Keratinocyte (primary cell): Measurements from ENCODE around the gene SGMS2. TPM values are rescaled to one million over a fixed set of nuclear protein-coding genes. Genes with fewer than 3 reads are reported as not detected.

Experiments used
- DNase-seq: peaks from one replicate; pipeline ENCODE4 v3.0.0-alpha.2; 2011; ENCODE audit warnings: low read depth, missing footprints, low spot score
- FAIRE-seq: peaks from 2 replicates; lab custom pipeline; 2011; peaks lifted over from hg19 to GRCh38; lab: Jason Lieb, UNC
- H2AFZ ChIP-seq: 2 replicates; pipeline ENCODE4 v1.6.0; 2012; ENCODE audit warnings: low read length, control low read depth, inconsistent platforms; ENCODE audit not compliant: control insufficient read depth
- H3K27ac ChIP-seq: 2 replicates; pipeline ENCODE4 v1.5.1; 2011; ENCODE audit warnings: low read length; ENCODE audit not compliant: control insufficient read depth, insufficient read depth
- H3K27me3 ChIP-seq: 3 replicates; pipeline ENCODE4 v1.6.0; 2011; ENCODE audit warnings: low read length; ENCODE audit not compliant: control insufficient read depth, insufficient read depth; ENCODE audit errors: extremely low read depth
- H3K36me3 ChIP-seq, 2 experiments: 2 replicates in 1 of 2; 3 replicates in 1 of 2; pipeline ENCODE4 v1.5.1; 2011; ENCODE audit warnings: low read length in 2 of 2, mild to moderate bottlenecking in 1 of 2; ENCODE audit not compliant: control insufficient read depth in 2 of 2, insufficient read depth in 2 of 2; ENCODE audit errors: extremely low read depth in 1 of 2
- H3K4me1 ChIP-seq: 3 replicates; pipeline ENCODE4 v1.5.1; 2011; ENCODE audit warnings: low read length; ENCODE audit not compliant: control insufficient read depth, insufficient read depth; ENCODE audit errors: extremely low read depth
- H3K4me2 ChIP-seq: 3 replicates; pipeline ENCODE4 v1.6.0; 2011; ENCODE audit warnings: low read depth, low read length; ENCODE audit not compliant: control insufficient read depth, insufficient read depth; ENCODE audit errors: extremely low read depth
- H3K4me3 ChIP-seq, 3 experiments: fragments of 200-600 bp in 1 of 3; sonication (generic) in 1 of 3; 2 replicates in 2 of 3; 3 replicates in 1 of 3; pipeline ENCODE4 v1.5.1; 2011 to 2016; ENCODE audit warnings: low read length in 3 of 3, mild to moderate bottlenecking in 3 of 3, control low read depth in 2 of 3, inconsistent platforms in 1 of 3, low read depth in 1 of 3, mixed read lengths in 1 of 3, mixed run types in 1 of 3, moderate library complexity in 1 of 3; ENCODE audit not compliant: control insufficient read depth in 2 of 3, insufficient read depth in 2 of 3; ENCODE audit errors: extremely low read depth in 1 of 3
- H3K79me2 ChIP-seq: 2 replicates; pipeline ENCODE4 v1.6.0; 2012; ENCODE audit warnings: low read length; ENCODE audit not compliant: control insufficient read depth, insufficient read depth
- H3K9ac ChIP-seq: 3 replicates; pipeline ENCODE4 v1.6.0; 2011; ENCODE audit warnings: low read length; ENCODE audit not compliant: control insufficient read depth, insufficient read depth; ENCODE audit errors: extremely low read depth
- H3K9me1 ChIP-seq: 3 replicates; pipeline ENCODE4 v1.6.0; 2011; ENCODE audit warnings: low read length; ENCODE audit not compliant: control insufficient read depth, insufficient read depth; ENCODE audit errors: extremely low read depth
- H3K9me3 ChIP-seq: 2 replicates; pipeline ENCODE4 v1.5.1; 2012; ENCODE audit warnings: low read depth, low read length; ENCODE audit not compliant: control insufficient read depth
- H4K20me1 ChIP-seq: 3 replicates; pipeline ENCODE4 v1.6.0; 2011; ENCODE audit warnings: low read length; ENCODE audit not compliant: control insufficient read depth, insufficient read depth; ENCODE audit errors: extremely low read depth
- EZH2 ChIP-seq: IDR thresholded peaks from one replicate; pipeline ENCODE4 v1.6.1; 2012; ENCODE audit warnings: inconsistent platforms, mild to moderate bottlenecking, low read length, moderate library complexity
- dilution Hi-C: fragments of 300-500 bp; cut with MboI; formaldehyde crosslinking; loops from one replicate; pipeline ENCODE4 v1.7.0; 2020; ENCODE audit warnings: low sequenced_read_pairs; ENCODE audit not compliant: extremely low pct_ligation_motif_present
- polyA plus RNA-seq, 5 experiments: library from polyadenylated mRNA; depleted of rRNA in 3 of 5; stranded (reverse) in 3 of 5; stranded (forward) in 1 of 5; unstranded in 1 of 5; fragments of >200 nt; gene quantifications; 1 replicate in 1 of 5; 2 replicates in 3 of 5; 3 replicates in 1 of 5; pipeline versions ENCODE4 v1.2.1 to v1.2.3, GENCODE V29; 2011 to 2012; ENCODE audit warnings: missing spikeins in 2 of 5, low read depth in 1 of 5, low replicate concordance in 1 of 5
- TF ChIP-seq, protein P1 (sequence below), 3 experiments: IDR thresholded peaks in 1 of 3; conservative IDR thresholded peaks in 1 of 3; optimal IDR thresholded peaks in 1 of 3; 2 replicates in 2 of 3; 3 replicates in 1 of 3; pipeline versions ENCODE3 to v1.5.1; 2011; ENCODE audit warnings: low read length in 3 of 3, mild to moderate bottlenecking in 3 of 3, moderate library complexity in 2 of 3, control low read depth in 1 of 3, inconsistent platforms in 1 of 3; ENCODE audit not compliant: insufficient read depth in 2 of 3; ENCODE audit errors: extremely low read depth in 1 of 3

The SGMS2 gene
- polyA plus RNA-seq, 1 donor (not counting 4 experiments of a cell fraction or from before 2014, with no cell fraction given) = 38.5 TPM

DNA sequence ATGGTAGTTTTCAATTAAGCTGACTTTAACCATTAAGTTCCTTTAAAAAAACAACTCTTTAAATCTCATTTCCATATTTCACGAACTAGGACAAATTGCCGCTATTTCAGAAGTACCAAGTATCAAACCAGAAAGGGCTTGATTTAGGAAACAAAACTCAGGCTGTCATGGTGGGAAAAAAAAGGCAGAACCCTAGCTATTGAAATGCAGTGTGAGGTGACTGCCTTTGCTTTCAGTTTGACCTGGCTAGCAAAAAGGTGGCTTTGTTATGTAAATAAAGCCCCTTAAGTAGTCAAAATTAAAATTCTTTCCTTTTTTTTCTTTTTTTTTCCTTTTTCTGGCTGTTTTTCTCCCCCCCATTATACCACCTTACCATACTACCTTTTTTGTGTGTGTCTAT is 66.0 kb downstream of the SGMS2 start:
- Histone ChIP-seq H3K27me3 (no peaks in the 10 kb centered on the region), H3K4me2 (no peak overlapping the region), H3K4me3 (no peak overlapping the region), H3K9ac (no peak overlapping the region), H3K36me3 (peaks cover 0 to 2% of the 10 kb centered on the region in 2 experiments), H3K9me3 (no peaks in the 10 kb centered on the region), H3K4me1 (peaks cover 29% of the 10 kb centered on the region), H3K9me1 (no peaks in the 10 kb centered on the region), H3K79me2 (no peaks in the 10 kb centered on the region), H2AFZ (no peak overlapping the region), H4K20me1 (no peaks in the 10 kb centered on the region), H3K27ac (no peak overlapping the region)
- no peak for TF ChIP-seq EZH2
- TF ChIP-seq, protein P1, sequence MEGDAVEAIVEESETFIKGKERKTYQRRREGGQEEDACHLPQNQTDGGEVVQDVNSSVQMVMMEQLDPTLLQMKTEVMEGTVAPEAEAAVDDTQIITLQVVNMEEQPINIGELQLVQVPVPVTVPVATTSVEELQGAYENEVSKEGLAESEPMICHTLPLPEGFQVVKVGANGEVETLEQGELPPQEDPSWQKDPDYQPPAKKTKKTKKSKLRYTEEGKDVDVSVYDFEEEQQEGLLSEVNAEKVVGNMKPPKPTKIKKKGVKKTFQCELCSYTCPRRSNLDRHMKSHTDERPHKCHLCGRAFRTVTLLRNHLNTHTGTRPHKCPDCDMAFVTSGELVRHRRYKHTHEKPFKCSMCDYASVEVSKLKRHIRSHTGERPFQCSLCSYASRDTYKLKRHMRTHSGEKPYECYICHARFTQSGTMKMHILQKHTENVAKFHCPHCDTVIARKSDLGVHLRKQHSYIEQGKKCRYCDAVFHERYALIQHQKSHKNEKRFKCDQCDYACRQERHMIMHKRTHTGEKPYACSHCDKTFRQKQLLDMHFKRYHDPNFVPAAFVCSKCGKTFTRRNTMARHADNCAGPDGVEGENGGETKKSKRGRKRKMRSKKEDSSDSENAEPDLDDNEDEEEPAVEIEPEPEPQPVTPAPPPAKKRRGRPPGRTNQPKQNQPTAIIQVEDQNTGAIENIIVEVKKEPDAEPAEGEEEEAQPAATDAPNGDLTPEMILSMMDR (optimal IDR thresholded peaks at IDR 0.05 in 1 of 3, IDR thresholded peaks at IDR 0.05 in 1 of 3, conservative IDR thresholded peaks at IDR 0.05 in 1 of 3; ENCODE audit: extremely low read depth in 1 of 3, insufficient read depth in 2 of 3, low read length in 3 of 3) = no peak
- DNase-seq (no peak), FAIRE-seq (no peak)
- dilution Hi-C loops = no loop called here

DNA sequence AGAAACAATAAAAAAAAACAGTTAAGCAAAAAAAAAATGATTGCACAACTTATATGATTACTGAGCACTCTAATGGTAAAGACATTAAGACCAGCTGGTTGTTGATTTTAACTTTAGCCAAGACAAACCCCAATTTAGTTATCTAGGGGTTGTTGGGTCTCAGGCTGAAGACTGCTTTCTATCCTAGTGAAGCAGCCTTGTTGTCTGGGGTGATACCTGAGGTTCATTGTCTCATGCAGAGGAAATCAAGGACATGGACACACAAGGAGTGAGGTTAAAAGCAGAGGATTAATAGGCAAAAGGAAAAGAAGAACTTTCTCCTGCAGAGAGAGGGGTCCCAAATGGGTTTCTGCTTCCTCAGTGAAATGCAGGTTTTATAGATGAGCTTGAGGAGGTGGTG is 66.6 kb downstream of the SGMS2 start:
- no peak for DNase-seq
- dilution Hi-C loops = no loop called here
- no peak overlapping the region for H2AFZ ChIP-seq
- no peak overlapping the region for H3K4me2 ChIP-seq
- peaks cover 0 to 2% of the 10 kb centered on the region in 2 experiments for H3K36me3 ChIP-seq
- H3K9me3 ChIP-seq = no peaks in the 10 kb centered on the region
- H3K79me2 ChIP-seq = no peaks in the 10 kb centered on the region
- H3K4me1 ChIP-seq = peaks cover 29% of the 10 kb centered on the region
- H3K27me3 ChIP-seq = no peaks in the 10 kb centered on the region
- no peaks in the 10 kb centered on the region for H4K20me1 ChIP-seq
- no peak for FAIRE-seq
- H3K9me1 ChIP-seq = no peaks in the 10 kb centered on the region
- no peak overlapping the region for H3K27ac ChIP-seq
- no peak overlapping the region for H3K4me3 ChIP-seq
- H3K9ac ChIP-seq = no peak overlapping the region
- TF ChIP-seq, protein P1 (optimal IDR thresholded peaks at IDR 0.05 in 1 of 3, IDR thresholded peaks at IDR 0.05 in 1 of 3, conservative IDR thresholded peaks at IDR 0.05 in 1 of 3; ENCODE audit: extremely low read depth in 1 of 3, insufficient read depth in 2 of 3, low read length in 3 of 3) = no peak
- TF ChIP-seq EZH2 = no peak
